ENCODE results near the gene EXOC4.

Gene EXOC4

GRCh38 chr7:133360201-133360600 is 107.3 kb downstream of the EXOC4 start:
- H3K4me3 ChIP-seq (ENCODE audit: low read depth, low read length), result no peak overlapping the region

GRCh38 chr7:133361806-133362205 is 108.9 kb downstream of the EXOC4 start:
- H3K4me3 ChIP-seq (ENCODE audit: low read depth, low read length), result no peak overlapping the region

GRCh38 chr7:133364959-133365690 is 112.2 kb downstream of the EXOC4 start:
- no peak overlapping the region for H3K4me3 ChIP-seq (ENCODE audit: low read depth, low read length)

GRCh38 chr7:133365917-133366316 is 113.0 kb downstream of the EXOC4 start:
- no peak overlapping the region for H3K4me3 ChIP-seq (ENCODE audit: low read depth, low read length)

- no peak overlapping the region for H3K4me3 ChIP-seq (ENCODE audit: low read depth, low read length)
These were observed 114.7 kb downstream of the EXOC4 start for GRCh38 chr7:133367561-133367960.

- no peak overlapping the region for H3K4me3 ChIP-seq (ENCODE audit: low read depth, low read length)
These were observed 116.3 kb downstream of the EXOC4 start for GRCh38 chr7:133369130-133369529.

- H3K4me3 ChIP-seq (ENCODE audit: low read depth, low read length), result no peak overlapping the region
These were observed 118.7 kb downstream of the EXOC4 start for GRCh38 chr7:133371616-133372015.

GRCh38 chr7:133372337-133372736 is 119.5 kb downstream of the EXOC4 start:
- H3K4me3 ChIP-seq (ENCODE audit: low read depth, low read length), result no peak overlapping the region

- no peak overlapping the region for H3K4me3 ChIP-seq (ENCODE audit: low read depth, low read length)
These were observed 123.6 kb downstream of the EXOC4 start for GRCh38 chr7:133376514-133376913.

GRCh38 chr7:133381965-133382364 is 129.1 kb downstream of the EXOC4 start:
- H3K4me3 ChIP-seq (ENCODE audit: low read depth, low read length), result no peak overlapping the region

- no peak overlapping the region for H3K4me3 ChIP-seq (ENCODE audit: low read depth, low read length)
These were observed 130.1 kb downstream of the EXOC4 start for GRCh38 chr7:133382775-133383559.

GRCh38 chr7:133386205-133386604 is 133.3 kb downstream of the EXOC4 start:
- H3K4me3 ChIP-seq (ENCODE audit: low read depth, low read length), result no peak overlapping the region

GRCh38 chr7:133389727-133390126 is 136.8 kb downstream of the EXOC4 start:
- H3K4me3 ChIP-seq (ENCODE audit: low read depth, low read length), result no peak overlapping the region

- H3K4me3 ChIP-seq (ENCODE audit: low read depth, low read length), result no peak overlapping the region
These were observed 138.3 kb downstream of the EXOC4 start for GRCh38 chr7:133391206-133391605.

GRCh38 chr7:133394369-133394768 is 141.5 kb downstream of the EXOC4 start:
- H3K4me3 ChIP-seq (ENCODE audit: low read depth, low read length), result no peak overlapping the region

GRCh38 chr7:133395551-133395950 is 142.7 kb downstream of the EXOC4 start:
- no peak overlapping the region for H3K4me3 ChIP-seq (ENCODE audit: low read depth, low read length)

GRCh38 chr7:133398506-133398905 is 145.6 kb downstream of the EXOC4 start:
- H3K4me3 ChIP-seq (ENCODE audit: low read depth, low read length), result no peak overlapping the region

- H3K4me3 ChIP-seq (ENCODE audit: low read depth, low read length), result no peak overlapping the region
These were observed 148.3 kb downstream of the EXOC4 start for GRCh38 chr7:133401225-133401624.

GRCh38 chr7:133408212-133408611 is 155.3 kb downstream of the EXOC4 start:
- no peak overlapping the region for H3K4me3 ChIP-seq (ENCODE audit: low read depth, low read length)

- no peak overlapping the region for H3K4me3 ChIP-seq (ENCODE audit: low read depth, low read length)
These were observed 156.5 kb downstream of the EXOC4 start for GRCh38 chr7:133409421-133409820.

GRCh38 chr7:133409966-133410365 is 157.1 kb downstream of the EXOC4 start:
- no peak overlapping the region for H3K4me3 ChIP-seq (ENCODE audit: low read depth, low read length)

GRCh38 chr7:133411395-133411794 is 158.5 kb downstream of the EXOC4 start:
- no peak overlapping the region for H3K4me3 ChIP-seq (ENCODE audit: low read depth, low read length)

Measured in iPS-11a (cell line).